ENCODE measurements around the gene S100A3.
A peak's percentile ranks its signal among the peaks of the same experiment; 100 is the strongest.
"Not testable (repeated sequence)": the region's sequence is repeated elsewhere in the genome, so short reads cannot be mapped to it uniquely, and the experiment has no call there.

Gene S100A3

DNA sequence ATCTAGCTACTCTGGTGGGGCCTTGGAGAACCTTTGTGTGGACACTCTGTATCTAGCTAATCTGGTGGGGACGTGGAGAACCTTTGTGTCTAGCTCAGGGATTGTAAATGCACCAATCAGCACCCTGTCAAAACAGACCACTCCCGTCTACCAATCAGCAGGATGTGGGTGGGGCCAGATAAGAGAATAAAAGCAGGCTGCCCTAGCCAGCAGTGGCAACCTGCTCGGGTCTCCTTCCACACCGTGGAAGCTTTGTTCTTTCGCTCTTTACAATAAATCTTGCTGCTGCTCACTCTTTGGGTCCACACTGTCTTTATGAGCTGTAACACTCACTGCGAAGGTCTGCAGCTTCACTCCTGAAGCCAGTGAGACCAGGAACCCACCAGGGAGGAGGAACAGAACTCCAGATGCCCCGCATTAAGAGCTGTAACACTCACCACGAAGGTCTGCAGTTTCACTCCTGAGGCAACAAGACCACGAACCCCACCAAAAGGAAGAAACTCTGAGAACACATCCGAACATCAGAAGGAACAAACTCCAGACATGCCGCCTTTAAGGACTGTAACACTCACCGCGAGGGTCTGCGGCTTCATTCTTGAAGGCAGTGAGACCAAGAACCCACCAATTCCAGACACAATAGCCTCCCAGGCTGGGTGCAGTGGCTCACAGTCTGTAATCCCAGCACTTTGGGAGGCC, 26.6 kb downstream of the S100A3 start:
- peak overlapping the region; percentile 28 for H3K4me3 Mint-ChIP-seq
- not testable (repeated sequence) for H3K27ac Mint-ChIP-seq; H3K9me3 Mint-ChIP-seq; H3K27me3 Mint-ChIP-seq; H3K4me1 Mint-ChIP-seq (ENCODE audit: low read depth); H3K36me3 Mint-ChIP-seq (ENCODE audit: low read depth)

GRCh38 chr1:153521808-153522207, 27.2 kb downstream of the S100A3 start:
- not testable (repeated sequence) for H3K36me3 Mint-ChIP-seq (ENCODE audit: low read depth); H3K9me3 Mint-ChIP-seq; H3K27me3 Mint-ChIP-seq; H3K27ac Mint-ChIP-seq; H3K4me1 Mint-ChIP-seq (ENCODE audit: low read depth); H3K4me3 Mint-ChIP-seq

DNA sequence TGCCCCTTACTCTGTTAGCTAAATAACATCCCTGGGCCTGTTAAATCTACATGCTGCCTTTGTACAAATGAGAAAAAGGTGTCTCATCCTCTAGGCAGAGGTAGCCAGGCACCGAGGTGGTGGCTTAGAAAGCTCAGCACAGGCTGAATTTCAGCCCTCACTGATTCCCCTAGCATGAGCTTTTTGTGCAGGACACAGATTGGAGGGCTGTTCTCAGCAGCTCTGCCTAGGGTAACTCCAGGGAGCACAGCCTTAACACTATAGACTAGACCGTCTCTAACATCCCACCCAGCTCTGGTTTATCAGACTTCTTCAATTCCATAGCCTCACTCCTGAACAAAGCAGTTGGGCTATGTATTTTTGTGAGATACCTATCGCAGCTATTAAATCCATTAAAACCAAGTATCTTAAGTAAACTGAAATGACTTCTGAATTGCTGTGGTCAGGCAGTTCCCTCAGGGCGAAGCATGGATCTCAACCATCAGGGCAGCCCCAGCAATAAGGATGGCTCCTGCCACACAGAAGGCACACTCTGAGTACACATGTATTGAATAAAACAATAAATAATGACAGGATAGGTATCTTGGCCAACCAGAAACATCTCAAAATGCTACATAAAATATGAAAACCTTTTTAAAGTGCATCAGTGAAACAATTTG, 28.1 kb downstream of the S100A3 start:
- Mint-ChIP-seq H3K27me3 (no peaks in the 10 kb centered on the region), H3K27ac (no peak overlapping the region), H3K9me3 (no peaks in the 10 kb centered on the region), H3K4me1 (ENCODE audit: low read depth) (peaks cover 10% of the 10 kb centered on the region), H3K4me3 (no peak overlapping the region), H3K36me3 (ENCODE audit: low read depth) (no peaks in the 10 kb centered on the region)

DNA sequence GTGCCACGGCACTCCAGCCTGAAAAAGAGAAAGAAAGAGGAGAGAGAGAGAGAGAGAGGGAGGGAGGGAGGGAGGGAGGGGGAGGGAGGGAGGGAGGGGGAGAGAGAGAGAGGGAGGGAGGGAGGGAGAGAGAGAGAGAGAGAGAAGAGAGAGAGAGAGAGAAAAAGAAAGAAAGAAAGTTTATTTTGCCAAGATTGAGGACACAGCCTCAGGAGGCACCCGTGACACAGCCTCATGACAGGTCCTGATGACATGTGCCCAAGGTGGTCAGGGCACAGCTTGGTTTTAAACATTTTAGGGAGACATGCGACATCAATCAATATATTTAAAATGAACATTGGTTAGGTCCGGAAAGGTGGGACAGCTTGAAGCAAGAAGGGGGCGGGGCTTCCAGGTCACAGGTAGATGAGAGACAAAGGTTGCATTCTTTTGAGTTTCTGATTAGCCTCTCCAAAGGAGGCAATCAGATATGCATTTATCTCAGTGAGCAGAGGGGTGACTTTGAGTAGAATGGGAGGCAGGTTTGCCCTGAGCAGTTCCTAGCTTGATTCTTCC, 28.8 kb downstream of the S100A3 start:
- H3K27ac Mint-ChIP-seq = not testable (repeated sequence)

DNA sequence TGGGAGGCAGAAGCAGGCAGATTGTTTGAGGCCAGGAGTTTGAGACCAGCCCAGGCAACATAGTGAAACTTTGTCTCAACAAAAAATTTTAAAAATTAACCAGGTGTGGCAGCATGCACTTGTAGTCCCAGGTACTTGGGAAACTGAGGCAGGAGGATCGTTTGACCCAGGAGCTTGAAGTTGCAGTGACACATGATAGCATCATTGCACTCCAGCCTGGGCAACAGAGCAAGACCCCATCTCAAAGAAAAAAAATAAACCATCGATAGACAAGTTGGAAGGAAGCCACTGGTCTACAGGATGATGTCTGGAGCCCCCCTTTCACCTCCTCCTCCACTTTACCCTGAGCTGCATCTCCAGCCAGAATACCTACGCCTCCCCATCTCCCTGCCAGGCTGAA, 29.8 kb downstream of the S100A3 start:
- H3K36me3 Mint-ChIP-seq (ENCODE audit: low read depth) = no peaks in the 10 kb centered on the region
- peaks cover 10% of the 10 kb centered on the region for H3K4me1 Mint-ChIP-seq (ENCODE audit: low read depth)
- no peaks in the 10 kb centered on the region for H3K9me3 Mint-ChIP-seq
- H3K27me3 Mint-ChIP-seq = no peaks in the 10 kb centered on the region
- H3K4me3 Mint-ChIP-seq = no peak overlapping the region
- no peak overlapping the region for H3K27ac Mint-ChIP-seq

More for the DNA sequence above, 28.8 kb downstream of the S100A3 start:
- not testable (repeated sequence) for H3K27me3 Mint-ChIP-seq; H3K4me3 Mint-ChIP-seq; H3K36me3 Mint-ChIP-seq (ENCODE audit: low read depth); H3K9me3 Mint-ChIP-seq; H3K4me1 Mint-ChIP-seq (ENCODE audit: low read depth)

- H3K9me3 Mint-ChIP-seq = no peaks in the 10 kb centered on the region
- H3K27ac Mint-ChIP-seq = no peak overlapping the region
- no peaks in the 10 kb centered on the region for H3K27me3 Mint-ChIP-seq
- H3K36me3 Mint-ChIP-seq (ENCODE audit: low read depth) = no peaks in the 10 kb centered on the region
- H3K4me3 Mint-ChIP-seq = no peak overlapping the region
- peaks cover 12% of the 10 kb centered on the region for H3K4me1 Mint-ChIP-seq (ENCODE audit: low read depth)
These were observed 33.3 kb downstream of the S100A3 start for GRCh38 chr1:153515504-153516394.

DNA sequence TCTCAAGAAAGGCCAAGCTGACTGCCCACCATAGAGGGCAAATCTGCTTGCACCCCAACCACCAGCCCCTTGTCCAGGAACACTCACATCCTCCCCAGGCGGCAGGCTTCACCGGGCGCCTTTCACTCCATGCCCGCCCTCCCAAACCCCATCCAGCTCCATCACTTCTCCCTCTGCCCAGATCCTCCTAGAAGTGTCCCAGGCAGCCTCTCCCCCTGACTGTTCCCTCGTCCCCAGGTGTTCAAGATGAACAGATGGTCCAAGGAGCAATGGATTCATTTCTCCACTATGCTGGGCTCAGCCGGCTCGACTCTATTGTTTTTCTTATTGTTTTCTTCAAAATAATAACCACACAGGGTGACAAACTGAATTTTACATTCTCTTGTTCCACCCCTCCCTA, 35.4 kb downstream of the S100A3 start:
- no peak overlapping the region for H3K4me3 Mint-ChIP-seq
- no peak overlapping the region for H3K27ac Mint-ChIP-seq
- peaks cover 12% of the 10 kb centered on the region for H3K4me1 Mint-ChIP-seq (ENCODE audit: low read depth)
- no peaks in the 10 kb centered on the region for H3K27me3 Mint-ChIP-seq
- H3K9me3 Mint-ChIP-seq = no peaks in the 10 kb centered on the region
- H3K36me3 Mint-ChIP-seq (ENCODE audit: low read depth) = no peaks in the 10 kb centered on the region

DNA sequence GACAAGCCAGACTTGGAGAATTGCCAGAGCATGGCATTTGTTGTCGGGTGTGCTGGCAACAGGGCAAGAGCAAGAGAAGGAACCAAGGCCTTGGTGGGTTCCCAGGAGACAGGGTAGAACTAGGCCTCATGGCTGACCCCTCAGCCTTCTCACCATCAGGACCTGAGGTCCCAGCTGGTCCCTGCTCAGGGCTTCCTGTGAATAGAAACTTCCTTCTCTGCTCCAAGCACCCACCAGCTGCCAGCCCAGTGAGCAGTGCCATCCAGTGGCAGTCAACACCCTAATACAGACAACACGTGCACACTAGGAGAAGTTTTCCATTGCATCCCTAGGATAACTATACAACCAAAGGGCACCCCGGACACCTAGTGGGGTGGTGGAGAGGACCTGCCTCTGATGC, 36.0 kb downstream of the S100A3 start:
- Mint-ChIP-seq H3K9me3 (no peaks in the 10 kb centered on the region), H3K4me1 (ENCODE audit: low read depth) (peaks cover 9% of the 10 kb centered on the region), H3K36me3 (ENCODE audit: low read depth) (no peaks in the 10 kb centered on the region), H3K27ac (no peak overlapping the region), H3K27me3 (no peaks in the 10 kb centered on the region), H3K4me3 (no peak overlapping the region)

DNA sequence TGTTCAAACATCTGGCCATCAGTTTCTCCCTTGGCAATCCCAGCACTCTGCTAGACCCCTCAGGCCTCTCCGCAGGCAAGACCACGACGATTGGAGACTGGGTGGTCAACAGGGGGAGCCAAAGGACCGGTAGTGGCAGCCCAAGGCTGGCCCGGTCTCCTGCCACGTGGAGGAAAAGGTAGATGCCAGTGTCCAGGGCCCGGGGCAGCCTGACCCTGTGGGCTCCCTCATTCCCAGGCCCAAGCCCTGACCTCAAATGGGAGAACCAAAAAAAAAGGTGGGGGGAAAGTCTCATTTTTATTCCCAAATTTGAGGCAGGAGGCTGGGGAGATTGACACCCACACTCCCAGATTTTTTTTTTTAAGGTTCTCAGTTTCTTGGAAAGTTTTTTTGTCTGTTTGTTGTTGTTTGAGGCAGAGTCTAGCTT, 38.1 kb downstream of the S100A3 start:
- Mint-ChIP-seq H3K4me3 (no peak overlapping the region), H3K27me3 (no peaks in the 10 kb centered on the region), H3K27ac (peak overlapping the region; percentile 90)

GRCh38 chr1:153509729-153510354, 39.2 kb downstream of the S100A3 start:
- H3K36me3 Mint-ChIP-seq (ENCODE audit: low read depth) = no peaks in the 10 kb centered on the region
- no peaks in the 10 kb centered on the region for H3K27me3 Mint-ChIP-seq
- H3K4me3 Mint-ChIP-seq = no peak overlapping the region
- H3K4me1 Mint-ChIP-seq (ENCODE audit: low read depth) = peaks cover 11% of the 10 kb centered on the region
- no peaks in the 10 kb centered on the region for H3K9me3 Mint-ChIP-seq
- peak overlapping the region; percentile 38 for H3K27ac Mint-ChIP-seq

More for the DNA sequence above, 38.1 kb downstream of the S100A3 start:
- no peaks in the 10 kb centered on the region for H3K9me3 Mint-ChIP-seq
- peaks cover 9% of the 10 kb centered on the region for H3K4me1 Mint-ChIP-seq (ENCODE audit: low read depth)
- no peaks in the 10 kb centered on the region for H3K36me3 Mint-ChIP-seq (ENCODE audit: low read depth)

GRCh38 chr1:153509036-153509435, 40.0 kb downstream of the S100A3 start:
- H3K4me1 Mint-ChIP-seq (ENCODE audit: low read depth) = peaks cover 15% of the 10 kb centered on the region
- H3K9me3 Mint-ChIP-seq = no peaks in the 10 kb centered on the region
- H3K36me3 Mint-ChIP-seq (ENCODE audit: low read depth) = no peaks in the 10 kb centered on the region
- H3K4me3 Mint-ChIP-seq = no peak overlapping the region
- no peak overlapping the region for H3K27ac Mint-ChIP-seq
- no peaks in the 10 kb centered on the region for H3K27me3 Mint-ChIP-seq

- H3K27me3 Mint-ChIP-seq = no peaks in the 10 kb centered on the region
- H3K9me3 Mint-ChIP-seq = no peaks in the 10 kb centered on the region
- no peak overlapping the region for H3K27ac Mint-ChIP-seq
These were observed 41.0 kb downstream of the S100A3 start for GRCh38 chr1:153507926-153508583.

DNA sequence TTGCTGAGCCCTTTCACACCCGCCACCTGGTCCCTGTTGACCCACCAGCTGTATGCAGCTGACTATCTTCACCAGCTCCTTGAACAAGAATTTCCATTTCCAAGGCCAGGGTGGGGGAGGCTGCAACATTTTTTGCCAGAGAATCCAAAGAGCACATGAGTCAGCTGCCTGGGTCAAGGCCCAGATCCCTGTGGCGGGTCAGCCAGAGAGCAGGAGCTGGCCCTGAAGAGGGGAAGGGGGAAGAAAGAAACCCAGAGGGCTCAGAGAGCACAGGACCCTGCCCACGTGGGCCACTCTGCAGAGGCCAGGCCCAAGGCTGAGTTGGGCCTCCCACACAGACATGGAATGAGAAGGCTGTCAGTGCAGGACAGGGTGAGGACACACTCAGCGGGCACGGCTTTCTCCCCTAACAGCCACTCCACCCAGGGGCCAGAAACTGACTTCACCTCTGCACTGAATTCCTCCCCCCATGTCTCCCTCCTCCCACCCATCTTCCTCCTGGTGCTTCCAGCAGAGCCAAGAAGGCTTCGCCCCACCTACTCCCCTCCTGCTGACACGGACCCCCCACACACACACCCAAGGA, 42.1 kb downstream of the S100A3 start:
- Mint-ChIP-seq H3K9me3 (no peaks in the 10 kb centered on the region), H3K36me3 (ENCODE audit: low read depth) (no peaks in the 10 kb centered on the region), H3K4me3 (no peak overlapping the region), H3K27me3 (no peaks in the 10 kb centered on the region), H3K27ac (no peak overlapping the region), H3K4me1 (ENCODE audit: low read depth) (peaks cover 15% of the 10 kb centered on the region)

More at GRCh38 chr1:153507926-153508583, 41.0 kb downstream of the S100A3 start:
- H3K4me3 Mint-ChIP-seq = no peak overlapping the region
- peaks cover 15% of the 10 kb centered on the region for H3K4me1 Mint-ChIP-seq (ENCODE audit: low read depth)
- no peaks in the 10 kb centered on the region for H3K36me3 Mint-ChIP-seq (ENCODE audit: low read depth)

DNA sequence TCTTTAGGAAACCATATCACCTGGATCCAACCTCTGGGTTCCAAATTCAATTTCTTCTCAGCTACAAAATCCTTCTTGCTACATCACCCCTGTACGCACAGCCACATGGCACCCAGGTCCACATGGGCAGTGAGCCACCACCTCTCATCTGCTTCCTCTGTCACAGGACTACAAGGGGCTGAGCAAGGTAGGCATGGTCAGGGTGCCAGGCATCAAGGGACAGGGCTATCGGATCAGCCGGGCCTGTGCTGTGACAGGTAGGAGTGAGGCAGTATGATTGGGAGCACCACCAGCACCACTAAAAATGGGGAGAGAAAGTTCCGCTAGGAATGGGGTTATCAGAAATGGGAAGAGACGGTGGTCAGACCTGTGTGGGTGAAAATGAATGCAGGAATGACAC, 42.7 kb downstream of the S100A3 start:
- Mint-ChIP-seq H3K27me3 (no peaks in the 10 kb centered on the region), H3K9me3 (no peaks in the 10 kb centered on the region), H3K27ac (no peak overlapping the region), H3K36me3 (ENCODE audit: low read depth) (no peaks in the 10 kb centered on the region), H3K4me3 (no peak overlapping the region), H3K4me1 (ENCODE audit: low read depth) (peaks cover 13% of the 10 kb centered on the region)

All from stimulated activated naive CD8-positive, alpha-beta T cell treated with anti-CD3 and anti-CD28 coated beads, Interleukin-15, Interleukin-2, amounts not matched to agents 100 ng/mL and 50 ng/mL, for 24 hours (primary cell).